GM12873 (cell line): ENCODE measurements around the gene ISG15.

Experiments used
- CTCF ChIP-seq: IDR thresholded peaks from 2 replicates; pipeline ENCODE4 v1.5.1; 2012; ENCODE audit warnings: low read depth, mild to moderate bottlenecking, moderate library complexity, low read length, control low read depth; ENCODE audit not compliant: insufficient read depth; ENCODE audit errors: missing control alignments

ISG15 gene

GRCh38 chr1:1032424-1032823 lies 19.1 kb downstream of the ISG15 start:
- TF ChIP-seq CTCF = peak; percentile 12

DNA sequence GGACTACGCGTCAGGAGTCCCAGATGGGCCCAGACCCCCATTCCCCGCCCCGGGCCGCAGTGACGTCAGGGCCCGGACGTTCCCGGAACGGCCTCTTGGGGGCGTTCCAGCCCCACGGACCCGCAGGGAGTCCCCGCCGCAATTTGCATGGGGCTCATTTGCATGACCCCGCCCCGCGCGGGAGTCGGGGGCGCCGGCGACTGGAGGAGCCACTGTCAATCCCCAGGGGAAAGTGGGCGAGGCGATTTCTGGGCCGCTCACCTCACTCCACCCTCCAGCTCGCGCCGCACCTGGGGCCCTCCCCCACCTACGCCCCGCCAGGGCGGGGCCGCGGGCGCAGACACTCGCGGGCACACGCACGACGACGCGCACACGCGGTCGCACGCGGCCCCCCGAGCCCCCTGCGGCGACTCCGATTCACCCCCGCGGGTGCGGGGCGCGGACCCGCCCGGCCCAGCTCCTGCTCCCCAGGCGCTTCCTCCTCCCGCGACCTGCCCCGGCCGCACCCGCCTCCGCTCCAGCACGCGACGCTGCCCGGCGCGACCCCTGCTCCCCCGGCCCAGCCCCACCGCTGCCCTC lies 19.8 kb downstream of the ISG15 start:
- TF ChIP-seq CTCF = peak; percentile 81

DNA sequence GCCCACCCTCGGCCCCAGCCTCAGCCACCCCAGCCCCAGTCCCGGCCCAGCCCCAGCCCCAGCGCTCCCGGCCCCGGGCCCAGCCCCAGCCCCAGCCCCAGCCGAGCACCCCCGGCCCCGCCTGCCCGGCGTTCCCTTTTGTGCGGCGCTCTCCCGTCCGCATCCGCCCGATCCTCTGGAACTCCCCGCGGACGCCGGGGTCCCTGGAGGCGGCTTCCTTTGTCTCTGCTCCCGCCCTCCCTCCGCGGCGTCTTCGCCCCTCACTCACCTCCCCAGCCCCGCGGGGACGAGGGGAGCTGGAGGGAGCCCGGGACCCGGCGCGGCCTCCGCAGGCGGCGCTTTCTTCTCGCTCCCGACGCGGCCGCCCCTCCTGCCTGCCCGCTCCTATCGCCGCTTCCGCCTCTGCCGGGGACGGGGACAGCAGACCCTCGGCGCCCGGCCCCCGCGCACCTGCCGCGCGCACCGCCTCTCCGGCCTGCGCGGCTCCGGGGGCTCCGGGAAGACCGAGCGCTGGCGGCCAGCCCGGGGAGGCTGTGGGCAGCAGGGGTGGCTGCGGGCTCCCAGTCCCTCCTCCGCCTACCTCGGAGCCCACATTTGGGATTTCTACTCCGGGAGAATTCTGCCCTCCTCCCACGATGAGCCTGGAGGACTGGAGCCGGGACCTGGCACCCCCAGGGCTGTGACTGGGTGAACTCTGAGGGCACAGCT lies 20.6 kb downstream of the ISG15 start:
- TF ChIP-seq CTCF = no peak

GRCh38 chr1:1034439-1034781 lies 21.1 kb downstream of the ISG15 start:
- TF ChIP-seq CTCF = no peak

- no peak for TF ChIP-seq CTCF
Observed at GRCh38 chr1:1035291-1035943, 22.1 kb downstream of the ISG15 start.

- no peak for TF ChIP-seq CTCF
Observed at GRCh38 chr1:1037366-1038327, 24.4 kb downstream of the ISG15 start.
